Neural progenitor cell (in vitro differentiated cells): ENCODE data around the gene POLR1G. TPM values are rescaled to one million over a fixed set of nuclear protein-coding genes. Genes with fewer than 3 reads are reported as not detected.
"Not testable (repeated sequence)": the region's sequence is repeated elsewhere in the genome, so short reads cannot be mapped to it uniquely, and the experiment has no call there.

Experiments
- DNase-seq: peaks from one replicate; pipeline ENCODE4 v3.0.0-alpha.2; 2016; ENCODE audit warnings: low spot score
- H2AFZ ChIP-seq: fragments of 200-600 bp; sonication (generic); replicated peaks from 2 replicates; pipeline ENCODE4 v1.6.1; 2016; ENCODE audit warnings: antibody characterized with exemption
- H3F3A ChIP-seq: fragments of 200-600 bp; sonication (generic); 2 replicates; pipeline ENCODE4 v1.6.1; 2016; ENCODE audit warnings: antibody characterized with exemption, low read depth
- H3K27ac ChIP-seq: fragments of 200-600 bp; sonication (generic); 2 replicates; pipeline ENCODE4 v1.5.1; 2016; ENCODE audit warnings: mild to moderate bottlenecking
- H3K27me3 ChIP-seq: fragments of 200-600 bp; sonication (generic); 2 replicates; pipeline ENCODE4 v1.6.1; 2016; ENCODE audit warnings: mild to moderate bottlenecking, moderate library complexity
- H3K36me3 ChIP-seq: fragments of 200-600 bp; sonication (generic); 2 replicates; pipeline ENCODE4 v1.5.1; 2016
- H3K4me1 ChIP-seq: fragments of 200-600 bp; sonication (generic); 2 replicates; pipeline ENCODE4 v1.6.1; 2016; ENCODE audit warnings: mixed run types
- H3K4me2 ChIP-seq: fragments of 200-600 bp; sonication (generic); 2 replicates; pipeline ENCODE4 v1.6.1; 2016
- H3K4me3 ChIP-seq: fragments of 200-600 bp; sonication (generic); 2 replicates; pipeline ENCODE4 v1.5.1; 2016
- H3K79me2 ChIP-seq: fragments of 200-600 bp; sonication (generic); 2 replicates; pipeline ENCODE4 v1.6.1; 2016; ENCODE audit warnings: low read depth
- H3K9ac ChIP-seq: fragments of 200-600 bp; sonication (generic); 2 replicates; pipeline ENCODE4 v1.6.1; 2016
- H3K9me3 ChIP-seq: fragments of 200-600 bp; sonication (generic); 2 replicates; pipeline ENCODE4 v1.5.1; 2016; ENCODE audit warnings: low read depth
- H4K20me1 ChIP-seq: fragments of 200-600 bp; sonication (generic); 2 replicates; pipeline ENCODE4 v1.6.1; 2016; ENCODE audit warnings: low read depth
- H3K27ac Mint-ChIP-seq: 3 replicates; pipeline ENCODE4 v1.8.0; 2021; ENCODE audit warnings: mixed read lengths
- H3K27me3 Mint-ChIP-seq: 2 replicates; pipeline ENCODE4 v1.8.0; 2022; ENCODE audit warnings: low read depth, mild to moderate bottlenecking, inconsistent platforms, moderate library complexity, mixed read lengths; ENCODE audit not compliant: insufficient read depth
- H3K36me3 Mint-ChIP-seq: 3 replicates; pipeline ENCODE4 v1.8.0; 2021; ENCODE audit warnings: mixed read lengths
- H3K4me1 Mint-ChIP-seq: 3 replicates; pipeline ENCODE4 v1.8.0; 2021; ENCODE audit warnings: mixed read lengths
- H3K4me3 Mint-ChIP-seq: 3 replicates; pipeline ENCODE4 v1.8.0; 2021; ENCODE audit warnings: mild to moderate bottlenecking, moderate library complexity, mixed read lengths
- H3K9me3 Mint-ChIP-seq: 3 replicates; pipeline ENCODE4 v1.8.0; 2020; ENCODE audit warnings: mixed read lengths
- EZH2 ChIP-seq: fragments of 200-600 bp; sonication (generic); IDR thresholded peaks from 2 replicates; pipeline ENCODE4 v1.6.1; 2017; ENCODE audit warnings: antibody characterized with exemption, mild to moderate bottlenecking, moderate library complexity
- EZH2phosphoT487 ChIP-seq: fragments of 200-600 bp; sonication (generic); IDR thresholded peaks from 2 replicates; pipeline ENCODE4 v1.6.1; 2017; ENCODE audit warnings: antibody characterized with exemption
- total RNA-seq: library from RNA; depleted of rRNA; stranded (reverse); fragments of >200 nt; gene quantifications from 2 replicates; pipeline ENCODE4 v1.2.3, GENCODE V29; 2015; ENCODE audit warnings: low replicate concordance
- TF ChIP-seq, protein P1 (sequence below): fragments of 200-600 bp; sonication (generic); IDR thresholded peaks from 2 replicates; pipeline ENCODE4 v1.5.1; 2017; ENCODE audit warnings: antibody characterized with exemption, mild to moderate bottlenecking

The POLR1G gene
- total RNA-seq, 1 donor from 2014 or later: 6.8 TPM

DNA sequence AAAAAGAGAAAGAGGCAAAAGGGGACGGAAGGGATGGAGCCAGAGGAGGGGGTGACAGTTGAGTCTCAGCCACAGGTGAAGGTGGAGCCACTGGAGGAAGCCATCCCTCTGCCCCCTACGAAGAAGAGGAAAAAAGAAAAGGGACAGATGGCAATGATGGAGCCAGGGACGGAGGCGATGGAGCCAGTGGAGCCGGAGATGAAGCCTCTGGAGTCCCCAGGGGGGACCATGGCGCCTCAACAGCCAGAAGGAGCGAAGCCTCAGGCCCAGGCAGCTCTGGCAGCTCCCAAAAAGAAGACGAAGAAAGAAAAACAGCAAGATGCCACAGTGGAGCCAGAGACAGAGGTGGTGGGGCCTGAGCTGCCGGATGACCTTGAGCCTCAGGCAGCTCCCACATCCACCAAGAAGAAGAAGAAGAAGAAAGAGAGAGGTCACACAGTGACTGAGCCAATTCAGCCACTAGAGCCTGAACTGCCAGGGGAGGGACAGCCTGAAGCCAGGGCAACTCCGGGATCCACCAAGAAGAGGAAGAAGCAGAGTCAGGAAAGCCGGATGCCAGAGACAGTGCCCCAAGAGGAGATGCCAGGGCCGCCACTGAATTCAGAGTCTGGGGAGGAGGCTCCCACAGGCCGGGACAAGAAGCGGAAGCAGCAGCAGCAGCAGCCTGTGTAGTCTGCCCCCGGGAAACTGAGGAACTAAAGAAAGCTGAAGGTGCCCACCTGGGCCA is 2.5 kb downstream of the POLR1G start:
- H3K9me3 ChIP-seq: no peaks in the 10 kb centered on the region
- H2AFZ ChIP-seq: no peak overlapping the region
- H3K9ac ChIP-seq: no peak overlapping the region
- no peaks in the 10 kb centered on the region for H3K36me3 ChIP-seq
- DNase-seq: no peak
- peaks cover 12% of the 10 kb centered on the region for H3K27me3 Mint-ChIP-seq
- H3K27ac ChIP-seq: no peak overlapping the region
- no peak overlapping the region for H3K4me3 ChIP-seq
- peaks cover 7% of the 10 kb centered on the region for H3K4me1 ChIP-seq
- peaks cover 20% of the 10 kb centered on the region for H3K4me1 Mint-ChIP-seq
- H3F3A ChIP-seq: peaks cover 4% of the 10 kb centered on the region
- H3K79me2 ChIP-seq: peaks cover 8% of the 10 kb centered on the region
- no peaks in the 10 kb centered on the region for H3K9me3 Mint-ChIP-seq
- peaks cover 13% of the 10 kb centered on the region for H3K27me3 ChIP-seq
- TF ChIP-seq, protein P1, sequence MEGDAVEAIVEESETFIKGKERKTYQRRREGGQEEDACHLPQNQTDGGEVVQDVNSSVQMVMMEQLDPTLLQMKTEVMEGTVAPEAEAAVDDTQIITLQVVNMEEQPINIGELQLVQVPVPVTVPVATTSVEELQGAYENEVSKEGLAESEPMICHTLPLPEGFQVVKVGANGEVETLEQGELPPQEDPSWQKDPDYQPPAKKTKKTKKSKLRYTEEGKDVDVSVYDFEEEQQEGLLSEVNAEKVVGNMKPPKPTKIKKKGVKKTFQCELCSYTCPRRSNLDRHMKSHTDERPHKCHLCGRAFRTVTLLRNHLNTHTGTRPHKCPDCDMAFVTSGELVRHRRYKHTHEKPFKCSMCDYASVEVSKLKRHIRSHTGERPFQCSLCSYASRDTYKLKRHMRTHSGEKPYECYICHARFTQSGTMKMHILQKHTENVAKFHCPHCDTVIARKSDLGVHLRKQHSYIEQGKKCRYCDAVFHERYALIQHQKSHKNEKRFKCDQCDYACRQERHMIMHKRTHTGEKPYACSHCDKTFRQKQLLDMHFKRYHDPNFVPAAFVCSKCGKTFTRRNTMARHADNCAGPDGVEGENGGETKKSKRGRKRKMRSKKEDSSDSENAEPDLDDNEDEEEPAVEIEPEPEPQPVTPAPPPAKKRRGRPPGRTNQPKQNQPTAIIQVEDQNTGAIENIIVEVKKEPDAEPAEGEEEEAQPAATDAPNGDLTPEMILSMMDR: no peak
- TF ChIP-seq EZH2phosphoT487: no peak
- TF ChIP-seq EZH2: no peak
- peaks cover 1% of the 10 kb centered on the region for H4K20me1 ChIP-seq
- H3K36me3 Mint-ChIP-seq: peaks cover 7% of the 10 kb centered on the region
- no peak overlapping the region for H3K27ac Mint-ChIP-seq
- no peak overlapping the region for H3K4me2 ChIP-seq
- H3K4me3 Mint-ChIP-seq: no peak overlapping the region

DNA sequence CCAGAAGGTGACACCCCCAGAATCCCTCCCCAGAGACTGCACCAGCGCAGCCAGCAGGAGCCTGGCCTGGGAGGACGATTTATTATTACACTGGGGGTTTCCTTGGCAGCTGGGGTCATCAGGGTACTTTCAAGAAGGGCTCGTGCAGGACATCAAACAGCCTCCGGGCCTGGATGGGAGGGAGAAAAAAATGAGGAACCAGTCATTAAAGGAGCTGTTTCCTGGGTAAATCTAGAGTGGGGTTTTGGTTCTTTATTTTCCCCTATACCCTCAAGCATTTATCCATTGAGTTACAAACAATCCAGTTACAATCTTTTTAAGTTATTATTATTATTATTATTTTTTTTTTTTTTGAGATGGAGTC is 3.1 kb downstream of the POLR1G start:
- peaks cover 8% of the 10 kb centered on the region for H3K79me2 ChIP-seq
- no peak overlapping the region for H2AFZ ChIP-seq
- TF ChIP-seq EZH2: no peak
- TF ChIP-seq, protein P1: no peak
- no peak for TF ChIP-seq EZH2phosphoT487
- Mint-ChIP-seq H3K27me3 (peaks cover 8% of the 10 kb centered on the region), H3K36me3 (peaks cover 10% of the 10 kb centered on the region), H3K27ac (no peak overlapping the region), H3K4me1 (peaks cover 15% of the 10 kb centered on the region), H3K4me3 (no peak overlapping the region), H3K9me3 (no peaks in the 10 kb centered on the region)
- H3K36me3 ChIP-seq: no peaks in the 10 kb centered on the region
- H3K27me3 ChIP-seq: peaks cover 7% of the 10 kb centered on the region
- peaks cover 6% of the 10 kb centered on the region for H3K4me1 ChIP-seq
- no peaks in the 10 kb centered on the region for H3K9me3 ChIP-seq
- H3K4me3 ChIP-seq: no peak overlapping the region
- no peak overlapping the region for H3K4me2 ChIP-seq
- no peak for DNase-seq
- no peak overlapping the region for H3K9ac ChIP-seq
- peaks cover 3% of the 10 kb centered on the region for H3F3A ChIP-seq
- H3K27ac ChIP-seq: no peak overlapping the region
- H4K20me1 ChIP-seq: no peaks in the 10 kb centered on the region

DNA sequence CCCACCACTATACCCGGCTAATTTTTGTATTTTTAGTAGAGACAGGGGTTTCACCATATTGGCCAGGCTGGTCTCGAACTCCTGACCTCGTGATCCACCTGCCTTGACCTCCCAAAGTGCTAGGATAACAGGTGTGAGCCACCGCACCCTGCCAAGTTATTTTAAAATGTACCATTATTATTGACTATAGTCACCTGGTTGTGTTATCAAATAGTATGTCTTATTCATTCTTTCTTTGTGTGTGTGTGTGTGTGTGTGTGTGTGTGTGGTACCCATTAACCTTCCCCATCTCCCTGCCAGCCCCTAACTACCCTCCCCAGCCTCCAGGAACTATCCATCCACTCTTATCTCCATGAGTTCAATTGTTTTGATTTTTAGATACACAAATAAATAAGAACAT is 3.9 kb downstream of the POLR1G start:
- H3K27ac ChIP-seq, H3F3A ChIP-seq, DNase-seq, H4K20me1 ChIP-seq, H2AFZ ChIP-seq, H3K27me3 ChIP-seq, H3K4me1 Mint-ChIP-seq, H3K4me2 ChIP-seq, H3K4me1 ChIP-seq, H3K9me3 Mint-ChIP-seq, H3K4me3 ChIP-seq, H3K36me3 ChIP-seq, H3K79me2 ChIP-seq, H3K27ac Mint-ChIP-seq, H3K9ac ChIP-seq, H3K27me3 Mint-ChIP-seq, H3K9me3 ChIP-seq: not testable (repeated sequence)
- Mint-ChIP-seq H3K36me3 (peaks cover 13% of the 10 kb centered on the region), H3K4me3 (peak overlapping the region; percentile 4)

DNA sequence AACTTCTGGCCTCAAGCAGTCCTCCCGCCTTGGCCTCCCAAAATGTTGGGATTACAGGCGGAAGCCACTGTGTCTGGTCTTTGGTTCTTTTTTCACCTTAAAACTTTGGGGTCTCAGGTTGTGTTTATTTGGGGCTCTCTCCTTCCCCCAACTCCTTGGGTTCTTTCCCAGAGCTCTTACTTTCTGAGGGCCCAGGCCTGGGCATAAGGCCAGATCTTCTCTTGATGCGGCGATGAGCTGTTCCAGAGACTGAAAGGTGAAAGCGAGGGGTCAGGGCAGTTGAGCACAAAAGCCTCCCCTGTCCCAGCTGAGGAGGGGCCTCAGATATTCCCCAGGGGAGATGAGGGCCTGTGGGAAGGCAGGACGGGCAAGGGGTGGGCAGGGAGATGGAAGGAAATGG is 7.1 kb downstream of the POLR1G start:
- H3K9ac ChIP-seq: no peak overlapping the region
- Mint-ChIP-seq H3K4me3 (no peak overlapping the region), H3K27ac (no peak overlapping the region), H3K9me3 (no peaks in the 10 kb centered on the region), H3K4me1 (no peaks in the 10 kb centered on the region), H3K36me3 (peaks cover 18% of the 10 kb centered on the region), H3K27me3 (peaks cover 6% of the 10 kb centered on the region)
- H3K36me3 ChIP-seq: no peaks in the 10 kb centered on the region
- no peaks in the 10 kb centered on the region for H3K27me3 ChIP-seq
- no peaks in the 10 kb centered on the region for H3F3A ChIP-seq
- no peaks in the 10 kb centered on the region for H3K9me3 ChIP-seq
- TF ChIP-seq, protein P1: no peak
- TF ChIP-seq EZH2 (no peak), EZH2phosphoT487 (no peak)
- no peak overlapping the region for H3K27ac ChIP-seq
- no peaks in the 10 kb centered on the region for H3K79me2 ChIP-seq
- no peak overlapping the region for H3K4me2 ChIP-seq
- no peaks in the 10 kb centered on the region for H3K4me1 ChIP-seq
- H4K20me1 ChIP-seq: no peaks in the 10 kb centered on the region
- H2AFZ ChIP-seq: no peak overlapping the region
- no peak for DNase-seq
- no peak overlapping the region for H3K4me3 ChIP-seq
